ENCODE measurements around the gene RLN3. TPM values are rescaled to one million over a fixed set of nuclear protein-coding genes. Genes with fewer than 3 reads are reported as not detected.
"Not testable (repeated sequence)": the region's sequence is repeated elsewhere in the genome, so short reads cannot be mapped to it uniquely, and the experiment has no call there.

RLN3 gene
- total and polyA plus RNA-seq, 3 donors from 2014 or later, result 1.7 TPM; not detected in 2

GRCh38 chr19:14031719-14032480 is 4.0 kb downstream of the RLN3 start, which contains the start of gene IL27RA:
TSS of gene IL27RA (plus strand) at chr19:14031762. CDS start at chr19:14031873, 111 bp downstream.
- DNase-seq, result peak; percentile 47
- TF ChIP-seq POLR2A (IDR thresholded peaks at IDR 0.05), result no peak
- peak; percentile 8 to 50 (median 48) for TF ChIP-seq CTCF (IDR thresholded peaks at IDR 0.05)
- Histone ChIP-seq H3K36me3 (ENCODE audit: low read depth, missing control alignments) (no peaks in the 10 kb centered on the region), H3K9me3 (no peaks in the 10 kb centered on the region), H3K4me1 (peaks cover 9% of the 10 kb centered on the region), H3K27me3 (no peaks in the 10 kb centered on the region), H3K27ac (peak within 1 kb of the TSS; percentile 80 to 81), H3K4me3 (peak within 1 kb of the TSS; percentile 55 to 73)
- intact Hi-C loops (cut with DNase I; ENCODE audit: low total_unique reads), result no loop called here
- 1% methylated on average over 43 of the region's 63 CpGs; no CpG with 5 or more reads in 1 of the 2 donors for WGBS, 2 donors

GRCh38 chr19:14033946-14034345 is 6.0 kb downstream of the RLN3 start:
- Histone ChIP-seq H3K27me3 (no peaks in the 10 kb centered on the region), H3K36me3 (ENCODE audit: low read depth, missing control alignments) (no peaks in the 10 kb centered on the region), H3K9me3 (no peaks in the 10 kb centered on the region), H3K27ac (no peak overlapping the region), H3K4me1 (peaks cover 9% of the 10 kb centered on the region), H3K4me3 (no peak overlapping the region)
- no peak for DNase-seq
- TF ChIP-seq CTCF (IDR thresholded peaks at IDR 0.05), result no peak
- no peak for TF ChIP-seq POLR2A (IDR thresholded peaks at IDR 0.05)
- 96 to 98% methylated on average over 2 of the region's 2 CpGs for WGBS, 2 donors
- intact Hi-C loops (cut with DNase I; ENCODE audit: low total_unique reads), result no loop called here

GRCh38 chr19:14035159-14035558 is 7.2 kb downstream of the RLN3 start:
- H3K27ac ChIP-seq; intact Hi-C loops (cut with DNase I; ENCODE audit: low total_unique reads); DNase-seq; H3K36me3 ChIP-seq (ENCODE audit: low read depth, missing control alignments); H3K4me1 ChIP-seq; H3K9me3 ChIP-seq; H3K27me3 ChIP-seq; H3K4me3 ChIP-seq: not testable (repeated sequence)
- WGBS, 2 donors, result 92 to 95% methylated on average over 12 of the region's 12 CpGs

GRCh38 chr19:14035706-14036105 is 7.8 kb downstream of the RLN3 start:
- Histone ChIP-seq H3K9me3 (no peaks in the 10 kb centered on the region), H3K36me3 (ENCODE audit: low read depth, missing control alignments) (no peaks in the 10 kb centered on the region), H3K27me3 (no peaks in the 10 kb centered on the region), H3K4me3 (no peak overlapping the region), H3K4me1 (peaks cover 9% of the 10 kb centered on the region), H3K27ac (no peak overlapping the region)
- DNase-seq, result no peak
- intact Hi-C loops (cut with DNase I; ENCODE audit: low total_unique reads), result no loop called here
- TF ChIP-seq POLR2A (IDR thresholded peaks at IDR 0.05) (no peak), CTCF (IDR thresholded peaks at IDR 0.05) (no peak)
- 71 to 84% methylated on average over 7 of the region's 7 CpGs for WGBS, 2 donors

- Histone ChIP-seq H3K36me3 (ENCODE audit: low read depth, missing control alignments) (no peaks in the 10 kb centered on the region), H3K4me1 (peaks cover 4% of the 10 kb centered on the region), H3K27ac (no peak overlapping the region), H3K27me3 (no peaks in the 10 kb centered on the region), H3K4me3 (no peak overlapping the region), H3K9me3 (no peaks in the 10 kb centered on the region)
- no peak for DNase-seq
- intact Hi-C loops (cut with DNase I; ENCODE audit: low total_unique reads), result no loop called here
- 86 to 88% methylated on average over 7 of the region's 7 CpGs for WGBS, 2 donors
- TF ChIP-seq POLR2A (IDR thresholded peaks at IDR 0.05), result no peak
- TF ChIP-seq CTCF (IDR thresholded peaks at IDR 0.05), result no peak
Observed at GRCh38 chr19:14039181-14039580, 11.2 kb downstream of the RLN3 start.
